Skeletal muscle cell (primary cell): Measurements from ENCODE around the gene PCDHGA5.
"Not testable (repeated sequence)": the region's sequence is repeated elsewhere in the genome, so short reads cannot be mapped to it uniquely, and the experiment has no call there.

ENCODE experiments used
- DNase-seq: peaks from one replicate; pipeline ENCODE4 v3.0.0-alpha.2; 2010; ENCODE audit warnings: low read depth
- H3K4me3 ChIP-seq: 2 replicates; pipeline ENCODE4 v1.5.1; 2011; ENCODE audit warnings: low read depth, mild to moderate bottlenecking, control low read depth, low read length, moderate library complexity

Gene PCDHGA5

GRCh38 chr5:141407790-141408505 lies 44.0 kb downstream of the PCDHGA5 start, which contains the start of gene PCDHGB6:
TSS of gene PCDHGB6 (plus strand) at chr5:141408021. CDS start at chr5:141408203, 182 bp downstream.
- H3K4me3 ChIP-seq, result peak within 1 kb of the TSS; percentile 34

GRCh38 chr5:141409598-141410306 lies 45.8 kb downstream of the PCDHGA5 start:
- no peak for DNase-seq
- H3K4me3 ChIP-seq, result no peak overlapping the region

More at GRCh38 chr5:141407790-141408505, 44.0 kb downstream of the PCDHGA5 start, which contains the start of gene PCDHGB6:
- DNase-seq, result not testable (repeated sequence)

- no peak overlapping the region for H3K4me3 ChIP-seq
- DNase-seq, result no peak
Measured at GRCh38 chr5:141411575-141411974, 47.6 kb downstream of the PCDHGA5 start.

GRCh38 chr5:141412854-141413539 lies 49.0 kb downstream of the PCDHGA5 start, which contains the start of gene PCDHGA10:
TSS of gene PCDHGA10 (plus strand) at chr5:141412987. CDS start at chr5:141413176, 189 bp downstream.
- no peak for DNase-seq

GRCh38 chr5:141413540-141414069 lies 49.6 kb downstream of the PCDHGA5 start:
- DNase-seq, result no peak
- H3K4me3 ChIP-seq, result peak overlapping the region; percentile 46

More at GRCh38 chr5:141412854-141413539, 49.0 kb downstream of the PCDHGA5 start, which contains the start of gene PCDHGA10:
- H3K4me3 ChIP-seq, result peak within 1 kb of the TSS; percentile 46

- DNase-seq, H3K4me3 ChIP-seq: not testable (repeated sequence)
Measured at GRCh38 chr5:141414548-141415274, 50.7 kb downstream of the PCDHGA5 start.

- not testable (repeated sequence) for H3K4me3 ChIP-seq, DNase-seq
Measured at GRCh38 chr5:141415275-141415618, 51.3 kb downstream of the PCDHGA5 start.
